Hepatocyte (in vitro differentiated cells): ENCODE results near the gene RALGAPB.

Experiments
- EZH2 ChIP-seq: fragments of 200-600 bp; sonication (generic); IDR thresholded peaks from 2 replicates; pipeline ENCODE4 v1.6.1; 2016; ENCODE audit warnings: antibody characterized with exemption, mild to moderate bottlenecking, borderline replicate concordance
- EZH2phosphoT487 ChIP-seq: fragments of 200-600 bp; sonication (generic); IDR thresholded peaks from one replicate; pipeline ENCODE4 v1.6.1; 2018; ENCODE audit warnings: antibody characterized with exemption, mild to moderate bottlenecking, low read depth, moderate library complexity; ENCODE audit not compliant: unreplicated experiment, severe bottlenecking
- TF ChIP-seq, protein P1 (sequence below): fragments of 200-600 bp; sonication (generic); IDR thresholded peaks from 2 replicates; pipeline ENCODE4 v1.5.1; 2016; ENCODE audit warnings: antibody characterized with exemption, mild to moderate bottlenecking; ENCODE audit not compliant: poor library complexity

GRCh38 chr20:38569747-38570525, 97.3 kb downstream of the RALGAPB start:
- TF ChIP-seq EZH2 (no peak), EZH2phosphoT487 (no peak)
- TF ChIP-seq, protein P1, sequence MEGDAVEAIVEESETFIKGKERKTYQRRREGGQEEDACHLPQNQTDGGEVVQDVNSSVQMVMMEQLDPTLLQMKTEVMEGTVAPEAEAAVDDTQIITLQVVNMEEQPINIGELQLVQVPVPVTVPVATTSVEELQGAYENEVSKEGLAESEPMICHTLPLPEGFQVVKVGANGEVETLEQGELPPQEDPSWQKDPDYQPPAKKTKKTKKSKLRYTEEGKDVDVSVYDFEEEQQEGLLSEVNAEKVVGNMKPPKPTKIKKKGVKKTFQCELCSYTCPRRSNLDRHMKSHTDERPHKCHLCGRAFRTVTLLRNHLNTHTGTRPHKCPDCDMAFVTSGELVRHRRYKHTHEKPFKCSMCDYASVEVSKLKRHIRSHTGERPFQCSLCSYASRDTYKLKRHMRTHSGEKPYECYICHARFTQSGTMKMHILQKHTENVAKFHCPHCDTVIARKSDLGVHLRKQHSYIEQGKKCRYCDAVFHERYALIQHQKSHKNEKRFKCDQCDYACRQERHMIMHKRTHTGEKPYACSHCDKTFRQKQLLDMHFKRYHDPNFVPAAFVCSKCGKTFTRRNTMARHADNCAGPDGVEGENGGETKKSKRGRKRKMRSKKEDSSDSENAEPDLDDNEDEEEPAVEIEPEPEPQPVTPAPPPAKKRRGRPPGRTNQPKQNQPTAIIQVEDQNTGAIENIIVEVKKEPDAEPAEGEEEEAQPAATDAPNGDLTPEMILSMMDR: no peak
